ENCODE data around the gene EXOC3L1.

DNA sequence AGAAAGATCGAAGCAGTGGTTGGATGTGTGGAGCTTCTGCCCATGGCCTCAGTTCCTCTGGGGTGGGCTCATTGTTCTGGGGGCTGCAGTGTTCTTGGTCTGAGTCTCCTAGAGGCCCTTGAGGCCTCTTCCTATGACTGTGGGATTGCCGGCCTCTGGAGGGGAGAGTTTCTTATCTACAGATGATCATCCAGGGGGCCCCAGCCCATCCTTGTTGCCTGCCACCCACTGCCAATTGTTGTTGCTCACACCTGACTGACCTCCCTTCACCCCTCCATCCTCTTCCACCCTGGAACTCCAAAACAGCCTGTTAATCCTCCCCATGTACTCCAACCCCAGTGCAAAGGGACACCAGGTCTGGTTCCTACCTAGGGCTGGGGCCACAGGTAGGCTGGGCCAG lies 45.0 kb downstream of the EXOC3L1 start:
- no peak for TF ChIP-seq POLR2A (IDR thresholded peaks at IDR 0.05; ENCODE audit: low read depth, low read length)
- TF ChIP-seq, protein P1, sequence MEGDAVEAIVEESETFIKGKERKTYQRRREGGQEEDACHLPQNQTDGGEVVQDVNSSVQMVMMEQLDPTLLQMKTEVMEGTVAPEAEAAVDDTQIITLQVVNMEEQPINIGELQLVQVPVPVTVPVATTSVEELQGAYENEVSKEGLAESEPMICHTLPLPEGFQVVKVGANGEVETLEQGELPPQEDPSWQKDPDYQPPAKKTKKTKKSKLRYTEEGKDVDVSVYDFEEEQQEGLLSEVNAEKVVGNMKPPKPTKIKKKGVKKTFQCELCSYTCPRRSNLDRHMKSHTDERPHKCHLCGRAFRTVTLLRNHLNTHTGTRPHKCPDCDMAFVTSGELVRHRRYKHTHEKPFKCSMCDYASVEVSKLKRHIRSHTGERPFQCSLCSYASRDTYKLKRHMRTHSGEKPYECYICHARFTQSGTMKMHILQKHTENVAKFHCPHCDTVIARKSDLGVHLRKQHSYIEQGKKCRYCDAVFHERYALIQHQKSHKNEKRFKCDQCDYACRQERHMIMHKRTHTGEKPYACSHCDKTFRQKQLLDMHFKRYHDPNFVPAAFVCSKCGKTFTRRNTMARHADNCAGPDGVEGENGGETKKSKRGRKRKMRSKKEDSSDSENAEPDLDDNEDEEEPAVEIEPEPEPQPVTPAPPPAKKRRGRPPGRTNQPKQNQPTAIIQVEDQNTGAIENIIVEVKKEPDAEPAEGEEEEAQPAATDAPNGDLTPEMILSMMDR (conservative IDR thresholded peaks at IDR 0.05; ENCODE audit: low read depth, low read length): no peak
